Mucosa of gallbladder (tissue), 1 donor: ENCODE results near the gene LPXN. TPM values are rescaled to one million over a fixed set of nuclear protein-coding genes. Genes with fewer than 3 reads are reported as not detected.

Experiments used
- DNase-seq: peaks from one replicate; pipeline ENCODE4 v3.0.0-alpha.2; 2020; ENCODE audit warnings: low spot score
- total RNA-seq: library from RNA; stranded (reverse); gene quantifications from one replicate; pipeline ENCODE4 v1.2.1, GENCODE V29; 2021
- donor health status: DM: no; HTN: no; CAD: no.

Gene LPXN
- total RNA-seq, 1 donor from 2014 or later = 11.8 TPM

GRCh38 chr11:58524232-58525036, 51.2 kb downstream of the LPXN start:
- peak; percentile 67 for DNase-seq

DNA sequence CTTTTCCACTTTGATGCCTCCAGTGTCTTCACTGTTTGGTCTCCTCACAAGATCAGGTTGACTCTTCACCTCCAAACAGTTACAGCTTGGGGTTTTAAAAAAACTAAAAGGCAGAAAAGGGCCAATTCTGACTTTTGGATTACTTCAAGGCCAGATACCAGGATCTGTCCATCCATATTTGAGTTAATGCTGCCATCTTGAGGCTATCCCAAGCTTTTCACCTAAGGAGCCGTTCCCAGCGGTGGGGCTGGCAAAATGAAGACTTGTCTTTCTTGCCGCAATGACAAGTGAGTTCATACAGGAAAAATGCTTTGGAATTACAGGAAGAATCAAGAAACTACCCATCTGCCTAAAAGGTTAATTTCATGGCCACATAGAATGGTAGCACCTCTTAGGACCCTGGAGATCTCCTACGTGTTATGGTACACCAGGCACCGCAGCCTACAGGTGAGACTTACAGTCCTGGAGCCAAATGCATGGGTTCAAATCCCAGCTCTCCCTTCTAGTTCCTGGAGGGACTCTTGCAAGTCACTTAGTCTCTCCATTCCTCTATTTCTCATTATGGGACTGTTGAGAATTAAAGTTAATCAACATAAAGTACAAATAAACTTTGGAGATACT, 61.8 kb downstream of the LPXN start:
- DNase-seq = peak; percentile 20

DNA sequence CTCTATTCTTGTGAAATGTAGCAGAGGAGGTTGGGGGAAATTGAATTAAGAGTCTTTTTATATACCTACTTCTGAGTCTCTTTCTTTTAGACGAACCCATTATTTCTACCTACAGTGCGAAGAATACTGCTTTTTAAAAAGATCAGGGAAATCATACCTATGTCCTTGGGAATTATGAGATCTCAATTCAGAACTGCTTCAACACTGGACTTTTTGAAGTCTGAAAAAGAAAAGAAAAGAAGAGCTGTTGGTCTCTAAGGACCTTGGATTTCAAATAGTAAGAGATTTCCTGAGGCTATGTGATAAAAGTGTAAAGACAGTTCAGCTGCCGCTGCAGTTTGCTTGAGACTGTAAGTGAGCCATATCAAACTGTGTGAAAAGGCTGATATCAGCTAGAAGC, 64.0 kb downstream of the LPXN start:
- no peak for DNase-seq

DNA sequence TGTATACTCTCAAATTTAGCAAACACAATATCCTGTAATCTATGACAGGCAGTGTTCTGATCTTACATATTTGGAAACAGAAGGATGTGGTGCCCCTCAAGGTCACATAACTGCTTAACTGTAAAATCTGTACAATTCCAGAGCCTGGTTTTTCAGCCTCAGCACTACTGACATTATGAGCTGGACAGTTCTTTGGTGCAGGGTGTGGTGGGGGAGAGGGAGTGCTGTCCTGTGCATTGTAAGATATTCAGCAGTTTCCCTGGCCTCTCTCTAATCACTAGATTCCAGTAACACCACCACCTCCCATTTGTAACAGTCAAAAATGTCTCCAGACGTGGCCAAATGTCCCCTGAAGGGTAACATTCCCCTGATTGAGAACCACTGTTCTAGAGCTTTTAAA, 65.9 kb downstream of the LPXN start:
- no peak for DNase-seq

GRCh38 chr11:58508814-58509213, 66.8 kb downstream of the LPXN start:
- DNase-seq = no peak

GRCh38 chr11:58508005-58508404, 67.7 kb downstream of the LPXN start, which contains the start of gene OR5B21:
Gene OR5B21, minus strand, starts transcription at chr11:58508105. Its CDS starts 0 bp downstream, at chr11:58508105.
- DNase-seq = no peak

DNA sequence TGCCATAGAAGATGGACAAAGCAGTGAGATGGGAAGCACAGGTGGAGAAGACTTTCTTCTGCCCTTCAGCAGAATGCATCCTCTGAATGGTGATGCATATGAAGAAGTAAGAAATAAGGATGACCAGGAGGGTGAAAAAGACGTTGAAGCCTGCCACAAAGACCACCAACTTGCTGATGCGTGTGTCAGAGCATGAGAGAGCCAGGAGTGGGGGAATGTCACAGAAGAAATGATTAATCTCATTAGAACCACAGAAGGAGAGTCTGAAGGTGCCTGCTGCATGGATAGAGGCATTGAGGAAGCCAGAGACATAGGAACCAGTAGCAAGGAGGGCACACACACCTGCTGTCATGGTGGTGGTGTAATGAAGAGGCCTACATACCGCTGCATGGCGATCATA, 68.3 kb downstream of the LPXN start:
- DNase-seq = no peak

DNA sequence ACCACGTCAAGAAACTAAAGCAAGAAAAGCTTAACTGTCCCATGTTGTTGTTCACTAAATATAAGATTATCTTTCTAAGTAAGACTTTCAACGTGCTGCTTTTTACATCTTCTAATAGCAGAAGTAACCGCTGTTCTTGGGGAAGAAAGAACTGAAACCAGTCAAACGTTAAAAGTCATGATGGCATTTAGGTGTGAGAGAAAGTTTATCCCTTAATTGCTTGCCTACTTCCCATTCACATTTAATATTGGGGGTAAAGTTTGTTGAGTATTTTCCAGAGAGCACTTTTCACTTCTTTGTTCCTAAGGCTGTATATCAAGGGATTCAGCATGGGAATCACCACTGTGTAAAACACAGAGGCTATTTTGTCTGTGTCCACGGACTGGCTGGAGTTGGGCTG, 68.7 kb downstream of the LPXN start:
- DNase-seq = no peak

DNA sequence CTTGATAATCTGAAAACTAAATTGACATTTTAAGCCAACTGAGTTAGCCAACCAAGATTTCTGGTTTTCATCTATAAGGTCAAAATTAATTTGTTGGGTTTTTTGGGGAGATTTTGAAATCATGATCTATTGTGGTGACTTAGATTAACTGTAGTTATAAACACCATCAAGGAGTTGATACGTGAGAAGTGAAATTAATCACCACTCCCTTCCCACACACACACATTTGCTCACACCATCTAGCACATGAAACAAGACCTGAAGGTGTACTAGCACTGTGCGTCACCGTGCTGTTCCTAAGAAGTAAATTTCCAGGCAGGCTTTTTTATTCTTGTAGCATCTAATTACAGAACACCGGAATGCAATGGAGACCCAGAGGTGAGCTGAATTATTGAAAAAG, 69.8 kb downstream of the LPXN start:
- no peak for DNase-seq

DNA sequence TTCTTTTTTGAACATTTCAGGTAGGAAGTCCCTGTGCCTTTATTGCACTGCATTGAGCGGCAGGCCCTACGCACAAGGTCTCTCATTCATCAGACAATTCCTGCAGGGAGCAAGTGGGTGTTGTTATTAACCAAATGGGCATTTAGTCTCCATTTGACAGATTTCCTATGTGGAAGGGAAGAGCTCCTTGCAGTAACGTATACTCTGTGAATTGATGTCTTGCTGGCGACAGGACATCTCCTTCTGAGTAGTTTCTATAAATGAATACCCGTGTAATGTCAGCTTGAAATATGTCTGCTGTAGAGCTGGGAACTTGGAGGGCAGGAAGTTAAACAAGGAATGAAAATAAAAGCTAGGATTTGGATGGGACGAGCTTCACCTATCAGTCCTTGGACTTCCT, 71.4 kb downstream of the LPXN start:
- DNase-seq = no peak

- no peak for DNase-seq
Measured at GRCh38 chr11:58503361-58503856, 72.2 kb downstream of the LPXN start.

GRCh38 chr11:58502004-58502403, 73.7 kb downstream of the LPXN start:
- DNase-seq = no peak

- DNase-seq = no peak
Measured at GRCh38 chr11:58498464-58498863, 77.2 kb downstream of the LPXN start.

DNA sequence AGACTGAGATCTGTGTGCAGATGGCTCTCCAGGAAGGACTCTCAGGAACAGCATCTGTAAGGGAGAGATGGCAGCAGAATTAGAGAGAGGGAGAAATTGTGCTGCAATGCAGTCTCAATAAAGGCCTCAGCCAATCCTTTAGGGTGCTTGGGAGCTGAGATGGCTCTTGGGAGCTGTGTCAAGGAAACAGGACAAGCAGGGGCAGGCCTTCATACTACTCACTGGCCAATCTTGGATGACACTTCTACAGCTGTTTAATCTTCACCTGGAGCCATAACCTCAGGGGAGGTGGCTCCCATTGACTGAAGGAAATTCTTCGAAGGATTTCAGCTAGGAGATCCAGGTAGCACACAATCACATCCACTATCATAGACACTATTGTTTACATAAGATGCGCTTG, 77.7 kb downstream of the LPXN start:
- no peak for DNase-seq

- DNase-seq = no peak
Measured at GRCh38 chr11:58495906-58496305, 79.8 kb downstream of the LPXN start.

- DNase-seq = no peak
Measured at GRCh38 chr11:58494101-58494500, 81.6 kb downstream of the LPXN start.

DNA sequence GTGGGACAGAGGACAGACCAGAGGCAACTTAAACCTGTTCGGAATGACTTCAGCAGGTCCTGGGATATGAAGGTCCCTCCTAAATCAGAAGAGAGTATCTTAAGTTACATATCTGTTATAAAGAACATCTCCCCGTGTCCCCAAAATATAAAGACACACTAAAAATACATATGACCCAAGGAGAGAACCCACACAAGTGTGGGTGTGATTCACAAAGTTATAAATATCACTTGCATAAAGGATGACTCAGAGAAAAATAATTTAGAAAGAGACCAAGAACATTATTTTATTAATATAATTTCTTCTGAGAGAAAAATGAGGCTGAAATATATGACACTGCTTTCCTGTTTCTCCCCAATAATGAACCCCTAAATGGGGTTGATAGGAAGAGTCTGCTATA, 82.0 kb downstream of the LPXN start:
- DNase-seq = no peak

DNA sequence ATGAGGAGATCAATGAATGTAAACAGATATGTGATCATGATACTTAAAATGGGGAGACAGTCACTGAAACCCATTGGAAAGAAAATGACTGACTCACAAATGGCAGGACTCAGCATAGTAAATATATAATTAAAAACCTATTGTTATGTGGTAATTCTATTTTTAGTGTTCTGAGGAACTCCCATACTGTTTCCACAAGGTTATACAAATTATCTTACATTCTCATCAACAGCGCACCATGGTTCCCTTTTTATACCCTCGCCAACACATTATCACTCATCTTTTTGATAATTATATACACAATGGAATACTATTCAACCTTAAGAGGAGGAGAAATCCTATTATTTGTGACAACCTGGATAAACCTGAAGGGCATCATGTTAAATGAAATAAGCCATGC, 84.8 kb downstream of the LPXN start:
- no peak for DNase-seq

GRCh38 chr11:58487170-58487569, 88.5 kb downstream of the LPXN start:
- no peak for DNase-seq

- DNase-seq = no peak
Measured at GRCh38 chr11:58485961-58486360, 89.7 kb downstream of the LPXN start.
